Right lobe of liver (tissue), 6 donors: Measurements from ENCODE around the gene DLST. TPM values are rescaled to one million over a fixed set of nuclear protein-coding genes. Genes with fewer than 3 reads are reported as not detected.
"Not testable (repeated sequence)": the region's sequence is repeated elsewhere in the genome, so short reads cannot be mapped to it uniquely, and the experiment has no call there.

ENCODE experiments used
- ATAC-seq, 4 donors: fragments of 200-7000 bp; cut with Tn5 transposase; one replicate each; pipeline ENCODE4 v1.9.1; 2020; ENCODE audit warnings: mild to moderate bottlenecking in 4 of 4, moderate library complexity in 4 of 4
- DNase-seq, 3 donors: peaks; one replicate each; pipeline ENCODE4 v3.0.0-alpha.2; 2020
- H3K27ac ChIP-seq, 3 donors: fragments of 200-600 bp; one replicate each; pipeline ENCODE4 v1.8.0; 2022
- H3K27me3 ChIP-seq, 2 donors: fragments of 200-600 bp; one replicate each; pipeline ENCODE4 v1.8.0; 2022
- H3K36me3 ChIP-seq, 4 donors: fragments of 200-600 bp; sonication (generic) in 1 of 4; one replicate each; pipeline versions ENCODE4 v1.5.1 to v1.8.0; 2017 to 2022; ENCODE audit warnings: control low read depth in 1 of 4
- H3K4me1 ChIP-seq, 4 donors: fragments of 200-600 bp; sonication (generic) in 1 of 4; one replicate each; pipeline versions ENCODE4 v1.5.1 to v1.8.0; 2017 to 2022; ENCODE audit warnings: control low read depth in 1 of 4
- H3K4me3 ChIP-seq, 3 donors: fragments of 200-600 bp; one replicate each; pipeline ENCODE4 v1.8.0; 2022
- H3K9me3 ChIP-seq, 4 donors: fragments of 200-600 bp; sonication (generic) in 1 of 4; one replicate each; pipeline versions ENCODE4 v1.5.1 to v1.8.0; 2017 to 2022; ENCODE audit warnings: control low read depth in 1 of 4
- CTCF ChIP-seq, 4 donors: fragments of 200-600 bp in 3 of 4; fragments of 450-650 bp in 1 of 4; IDR thresholded peaks; one replicate each; pipeline versions ENCODE4 v1.5.1 to v1.8.0; 2016 to 2022; ENCODE audit warnings: antibody characterized with exemption in 4 of 4, mild to moderate bottlenecking in 2 of 4
- POLR2A ChIP-seq: fragments of 450-650 bp; IDR thresholded peaks from one replicate; pipeline ENCODE4 v1.6.1; 2017; ENCODE audit warnings: antibody characterized with exemption, mild to moderate bottlenecking
- WGBS: methylation state at CpG from one replicate; pipeline ENCODE4 v1.1.6; 2018; ENCODE audit warnings: low coverage, low lambda C conversion rate; ENCODE audit not compliant: insufficient coverage; ENCODE audit errors: missing lambda C conversion rate; 5-methylcytosine and 5-hydroxymethylcytosine counted together
- intact Hi-C, 2 donors: fragments of 100-400 bp; cut with DNase I; formaldehyde crosslinking; loops; one replicate each; pipeline versions ENCODE4 v1.11.2 to v1.14.1; 2022
- total RNA-seq, 6 experiments: library from RNA; depleted of rRNA in 2 of 6; stranded (reverse); fragments of >200 nt in 2 of 6; fragmentation: NEBNext Ultra II Directional in 3 of 6; extraction: Animal tissue kit (Norgen Biotek cat#: 25700) in 3 of 6; gene quantifications; one replicate each; pipeline versions ENCODE4 v1.1.0 to v1.2.4, GENCODE V29; 2016 to 2023
- donor health status: DM: no; HTN: yes; CAD: no.
- donor health status: DM: no; HTN: no; CAD: no.
- donor health status: DM: no; HTN: no; CAD: no.
- donor health status: DM: no; HTN: yes; CAD: no.
- donor health status: DM: no; HTN: yes; CAD: no.

Gene DLST
- total RNA-seq, 6 experiments from 2014 or later = 63.8 to 112 (median 68.8) TPM

- H3K4me3 ChIP-seq = peak within 1 kb of the TSS; percentile 70 to 90 (median 72)
- H3K27me3 ChIP-seq = no peaks in the 10 kb centered on the region
- no peak for TF ChIP-seq CTCF (IDR thresholded peaks at IDR 0.05)
- peak; percentile 26 for TF ChIP-seq POLR2A
- peaks cover 0 to 3% (median 0%) of the 10 kb centered on the region in 4 donors for H3K4me1 ChIP-seq
- 20% methylated on average over 3 of the region's 51 CpGs for WGBS
- no peaks in the 10 kb centered on the region for H3K9me3 ChIP-seq
- DNase-seq (peak; percentile 83 to 87 (median 85)), ATAC-seq (peak; percentile 96 to 99 (median 98))
- intact Hi-C loops = no loop called here
- H3K36me3 ChIP-seq = no peaks in the 10 kb centered on the region
- H3K27ac ChIP-seq = no peak within 1 kb of the TSS
Measured at GRCh38 chr14:74922752-74923401, 41.2 kb downstream of the DLST start, which contains the start of gene RPS6KL1. RPS6KL1 (minus strand) TSS chr14:74923260; CDS start chr14:74921541, 1,719 bp downstream.

GRCh38 chr14:74924061-74924460 is 42.3 kb downstream of the DLST start:
- H3K36me3 ChIP-seq = no peaks in the 10 kb centered on the region
- TF ChIP-seq CTCF (IDR thresholded peaks at IDR 0.05) = no peak
- TF ChIP-seq POLR2A = no peak
- H3K27me3 ChIP-seq = no peaks in the 10 kb centered on the region
- H3K9me3 ChIP-seq = no peaks in the 10 kb centered on the region
- no peak overlapping the region for H3K27ac ChIP-seq
- WGBS = 78% methylated on average over 6 of the region's 11 CpGs
- DNase-seq (peak in 1 of 3 donors; percentile 45), ATAC-seq (no peak)
- intact Hi-C loops = no loop called here
- H3K4me1 ChIP-seq = peaks cover 0 to 3% (median 0%) of the 10 kb centered on the region in 4 donors
- H3K4me3 ChIP-seq = no peak overlapping the region

- TF ChIP-seq POLR2A (no peak), CTCF (IDR thresholded peaks at IDR 0.05) (no peak)
- H3K27me3 ChIP-seq = no peaks in the 10 kb centered on the region
- no peak for ATAC-seq
- H3K36me3 ChIP-seq = no peaks in the 10 kb centered on the region
- no peak for DNase-seq
- no peak overlapping the region for H3K27ac ChIP-seq
- intact Hi-C loops = no loop called here
- no peak overlapping the region for H3K4me3 ChIP-seq
- H3K4me1 ChIP-seq = peaks cover 0 to 3% (median 0%) of the 10 kb centered on the region in 4 donors
- no peaks in the 10 kb centered on the region for H3K9me3 ChIP-seq
- 23% methylated on average over 6 of the region's 6 CpGs for WGBS
Measured at GRCh38 chr14:74927225-74927624, 45.5 kb downstream of the DLST start.

GRCh38 chr14:74929242-74929641 is 47.5 kb downstream of the DLST start:
- ATAC-seq (no peak), DNase-seq (peak in 1 of 3 donors; percentile 13)
- Histone ChIP-seq H3K36me3 (no peaks in the 10 kb centered on the region), H3K27me3 (no peaks in the 10 kb centered on the region), H3K4me3 (no peak overlapping the region), H3K27ac (no peak overlapping the region), H3K4me1 (no peaks in the 10 kb centered on the region), H3K9me3 (no peaks in the 10 kb centered on the region)
- WGBS = 53% methylated on average over 6 of the region's 6 CpGs
- intact Hi-C loops = no loop called here
- TF ChIP-seq POLR2A = no peak
- TF ChIP-seq CTCF (IDR thresholded peaks at IDR 0.05) = no peak

- H3K4me1 ChIP-seq, H3K4me3 ChIP-seq, intact Hi-C loops, H3K36me3 ChIP-seq, H3K27ac ChIP-seq, H3K9me3 ChIP-seq, H3K27me3 ChIP-seq, ATAC-seq: not testable (repeated sequence)
- DNase-seq = peak in 1 of 3 donors; percentile 9
- 64% methylated on average over 9 of the region's 9 CpGs for WGBS
Measured at GRCh38 chr14:74931744-74932143, 50.0 kb downstream of the DLST start.
